ENCODE data around the gene SETD6. TPM values are rescaled to one million over a fixed set of nuclear protein-coding genes. Genes with fewer than 3 reads are reported as not detected.

The SETD6 gene
- total and polyA plus RNA-seq, 2 donors (not counting 1 experiment from before 2014, with no cell fraction given) = 7.2 to 7.9 TPM

DNA sequence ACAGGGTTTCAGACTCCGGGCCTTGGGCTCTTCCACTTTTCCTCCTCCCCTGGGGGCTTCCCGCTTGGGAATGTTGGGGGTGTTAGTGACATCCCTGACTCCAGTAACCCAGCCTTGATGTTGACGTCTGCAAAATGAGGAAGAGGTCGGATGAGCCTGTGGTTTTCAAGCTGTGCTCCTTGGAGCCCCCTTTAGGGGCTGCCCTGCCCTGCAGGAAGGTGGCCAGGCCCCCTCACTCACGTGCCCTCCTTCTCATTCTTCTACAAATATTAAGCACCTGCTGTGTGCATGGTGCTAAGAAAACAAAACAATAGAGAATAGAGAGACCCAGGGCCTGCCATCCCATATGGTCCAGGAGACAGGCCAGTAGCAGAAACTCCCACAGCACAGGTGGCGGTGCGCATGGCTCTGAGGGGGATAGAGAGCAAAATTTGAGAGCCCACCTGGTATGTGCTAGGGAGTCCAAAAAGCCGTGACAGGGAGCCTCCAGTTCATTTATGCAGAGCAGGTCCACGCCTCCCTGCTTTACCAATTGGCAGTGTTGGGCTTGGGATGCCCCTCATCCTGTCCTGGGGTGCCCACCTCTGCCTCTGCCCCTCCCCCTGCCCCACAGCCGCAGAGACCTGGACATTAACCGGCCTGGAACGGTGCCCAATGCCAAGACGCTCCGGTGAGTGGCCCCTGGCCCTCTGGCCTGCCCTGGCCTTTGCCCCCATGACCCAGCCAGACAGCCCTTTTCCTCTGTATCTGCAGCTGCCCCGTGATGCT lies 7.9 kb upstream of the SETD6 start:
- no peaks in the 10 kb centered on the region for H3K36me3 ChIP-seq (ENCODE audit: control insufficient read depth, insufficient read depth, low read length)
- no peak for DNase-seq (ENCODE audit: low read depth in 2 of 2)
- TF ChIP-seq, protein P1, sequence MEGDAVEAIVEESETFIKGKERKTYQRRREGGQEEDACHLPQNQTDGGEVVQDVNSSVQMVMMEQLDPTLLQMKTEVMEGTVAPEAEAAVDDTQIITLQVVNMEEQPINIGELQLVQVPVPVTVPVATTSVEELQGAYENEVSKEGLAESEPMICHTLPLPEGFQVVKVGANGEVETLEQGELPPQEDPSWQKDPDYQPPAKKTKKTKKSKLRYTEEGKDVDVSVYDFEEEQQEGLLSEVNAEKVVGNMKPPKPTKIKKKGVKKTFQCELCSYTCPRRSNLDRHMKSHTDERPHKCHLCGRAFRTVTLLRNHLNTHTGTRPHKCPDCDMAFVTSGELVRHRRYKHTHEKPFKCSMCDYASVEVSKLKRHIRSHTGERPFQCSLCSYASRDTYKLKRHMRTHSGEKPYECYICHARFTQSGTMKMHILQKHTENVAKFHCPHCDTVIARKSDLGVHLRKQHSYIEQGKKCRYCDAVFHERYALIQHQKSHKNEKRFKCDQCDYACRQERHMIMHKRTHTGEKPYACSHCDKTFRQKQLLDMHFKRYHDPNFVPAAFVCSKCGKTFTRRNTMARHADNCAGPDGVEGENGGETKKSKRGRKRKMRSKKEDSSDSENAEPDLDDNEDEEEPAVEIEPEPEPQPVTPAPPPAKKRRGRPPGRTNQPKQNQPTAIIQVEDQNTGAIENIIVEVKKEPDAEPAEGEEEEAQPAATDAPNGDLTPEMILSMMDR (conservative IDR thresholded peaks at IDR 0.05 in 1 of 2, IDR thresholded peaks at IDR 0.05 in 1 of 2; ENCODE audit: low read depth in 1 of 2, low read length in 2 of 2) = no peak
- TF ChIP-seq EZH2 (IDR thresholded peaks at IDR 0.05; ENCODE audit: low read length, missing control alignments) = no peak
- no peaks in the 10 kb centered on the region for H3K27me3 ChIP-seq (ENCODE audit: control insufficient read depth, insufficient read depth, low read length)
- no peaks in the 10 kb centered on the region for H4K20me1 ChIP-seq (ENCODE audit: control insufficient read depth, extremely low read depth, insufficient read depth, low read length)
- H2AFZ ChIP-seq (ENCODE audit: low read length) = no peak overlapping the region
- H3K4me3 ChIP-seq (replicated peaks in 1 of 4; ENCODE audit: control extremely low read depth in 1 of 4, insufficient read depth in 1 of 4, low read depth in 3 of 4, low read length in 4 of 4) = no peak overlapping the region
- no peaks in the 10 kb centered on the region for H3K4me1 ChIP-seq (ENCODE audit: control insufficient read depth, extremely low read depth, insufficient read depth, low read length)
- H3K4me2 ChIP-seq (ENCODE audit: extremely low read depth, insufficient read depth, low read length) = no peak overlapping the region
- no peaks in the 10 kb centered on the region for H3K79me2 ChIP-seq (ENCODE audit: control insufficient read depth, insufficient read depth, low read length)
- no peaks in the 10 kb centered on the region for H3K9me3 ChIP-seq (ENCODE audit: control insufficient read depth, insufficient read depth, low read depth, low read length)
- H3K9ac ChIP-seq (ENCODE audit: insufficient read depth, low read length) = no peak overlapping the region
- H3K27ac ChIP-seq (ENCODE audit: insufficient read depth, low read length) = no peak overlapping the region

DNA sequence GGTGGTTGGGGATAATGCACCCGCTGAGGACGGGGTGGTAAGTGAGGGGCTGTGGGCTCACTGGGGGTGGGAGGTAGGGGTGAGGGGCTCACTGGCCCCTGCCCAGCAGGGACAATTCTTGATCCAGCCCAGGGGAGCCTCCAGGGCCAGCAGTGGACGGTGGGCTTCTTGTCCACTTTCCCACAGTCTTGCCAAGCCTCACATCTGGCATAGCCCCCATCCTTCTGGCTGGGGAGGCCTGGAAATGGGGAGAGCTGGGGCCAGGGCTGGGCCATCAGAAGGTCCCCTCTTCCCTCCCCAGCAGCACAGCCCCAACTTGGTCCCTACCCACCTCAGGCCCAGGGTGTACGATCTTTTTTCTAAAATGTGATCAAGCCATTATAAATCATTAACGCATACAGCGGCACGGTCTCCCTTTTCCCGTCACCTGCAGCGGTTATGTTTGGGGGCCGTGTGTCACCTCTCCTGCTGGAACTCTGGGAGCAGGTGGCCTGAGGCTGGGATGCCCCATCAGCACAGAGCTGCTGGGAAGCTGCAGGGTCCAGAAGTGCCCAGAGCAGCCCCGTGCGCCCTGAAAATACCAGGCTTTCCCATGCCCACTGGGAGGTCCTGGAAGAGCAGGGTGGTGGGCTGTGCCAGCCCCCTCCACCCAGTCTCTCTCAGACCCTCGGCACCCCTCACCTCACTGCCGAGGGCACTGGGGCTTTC lies 7.2 kb upstream of the SETD6 start:
- Histone ChIP-seq H3K4me3 (replicated peaks in 1 of 4; ENCODE audit: control extremely low read depth in 1 of 4, insufficient read depth in 1 of 4, low read depth in 3 of 4, low read length in 4 of 4) (no peak overlapping the region), H3K79me2 (ENCODE audit: control insufficient read depth, insufficient read depth, low read length) (no peaks in the 10 kb centered on the region), H3K4me2 (ENCODE audit: extremely low read depth, insufficient read depth, low read length) (no peak overlapping the region), H2AFZ (ENCODE audit: low read length) (no peak overlapping the region), H3K4me1 (ENCODE audit: control insufficient read depth, extremely low read depth, insufficient read depth, low read length) (no peaks in the 10 kb centered on the region), H3K27me3 (ENCODE audit: control insufficient read depth, insufficient read depth, low read length) (no peaks in the 10 kb centered on the region), H3K9me3 (ENCODE audit: control insufficient read depth, insufficient read depth, low read depth, low read length) (no peaks in the 10 kb centered on the region), H3K9ac (ENCODE audit: insufficient read depth, low read length) (no peak overlapping the region), H3K36me3 (ENCODE audit: control insufficient read depth, insufficient read depth, low read length) (no peaks in the 10 kb centered on the region), H3K27ac (ENCODE audit: insufficient read depth, low read length) (no peak overlapping the region), H4K20me1 (ENCODE audit: control insufficient read depth, extremely low read depth, insufficient read depth, low read length) (no peaks in the 10 kb centered on the region)
- no peak for TF ChIP-seq EZH2 (IDR thresholded peaks at IDR 0.05; ENCODE audit: low read length, missing control alignments)
- TF ChIP-seq, protein P1 (conservative IDR thresholded peaks at IDR 0.05 in 1 of 2, IDR thresholded peaks at IDR 0.05 in 1 of 2; ENCODE audit: low read depth in 1 of 2, low read length in 2 of 2) = no peak
- no peak for DNase-seq (ENCODE audit: low read depth in 2 of 2)

DNA sequence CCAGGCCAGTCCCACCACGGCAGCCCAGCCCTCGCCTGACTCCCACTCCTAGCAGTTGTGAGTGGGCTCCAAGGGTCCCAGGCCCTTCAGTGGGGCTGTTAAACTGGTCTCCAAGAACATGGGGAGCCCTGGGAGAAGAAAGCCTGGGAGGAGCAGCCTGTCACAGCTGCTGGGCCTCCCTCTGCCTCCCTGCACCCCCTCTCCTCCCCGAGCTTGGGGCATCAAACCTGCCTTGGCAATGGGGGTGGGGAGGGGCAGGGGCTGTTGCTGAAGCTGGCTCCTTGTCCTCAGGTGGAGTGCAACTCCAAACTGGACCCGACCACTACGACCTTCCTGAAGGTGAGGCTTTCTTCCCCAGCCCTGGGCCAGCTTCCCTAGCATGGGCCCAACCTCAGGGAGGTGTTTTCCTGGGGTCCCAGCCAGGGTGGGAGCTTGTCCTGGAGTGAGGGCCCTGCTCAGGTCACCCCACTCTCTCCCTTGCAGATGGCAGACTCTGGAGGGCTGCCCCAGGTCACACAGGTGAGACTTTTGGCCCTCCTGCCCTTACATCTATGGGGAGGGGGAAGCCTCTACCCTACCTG lies 6.6 kb upstream of the SETD6 start:
- Histone ChIP-seq H3K9ac (ENCODE audit: insufficient read depth, low read length) (no peak overlapping the region), H2AFZ (ENCODE audit: low read length) (no peak overlapping the region), H3K9me3 (ENCODE audit: control insufficient read depth, insufficient read depth, low read depth, low read length) (no peaks in the 10 kb centered on the region), H4K20me1 (ENCODE audit: control insufficient read depth, extremely low read depth, insufficient read depth, low read length) (no peaks in the 10 kb centered on the region), H3K27ac (ENCODE audit: insufficient read depth, low read length) (no peak overlapping the region), H3K4me3 (replicated peaks in 1 of 4; ENCODE audit: control extremely low read depth in 1 of 4, insufficient read depth in 1 of 4, low read depth in 3 of 4, low read length in 4 of 4) (no peak overlapping the region), H3K27me3 (ENCODE audit: control insufficient read depth, insufficient read depth, low read length) (no peaks in the 10 kb centered on the region), H3K4me1 (ENCODE audit: control insufficient read depth, extremely low read depth, insufficient read depth, low read length) (no peaks in the 10 kb centered on the region), H3K36me3 (ENCODE audit: control insufficient read depth, insufficient read depth, low read length) (no peaks in the 10 kb centered on the region), H3K79me2 (ENCODE audit: control insufficient read depth, insufficient read depth, low read length) (no peaks in the 10 kb centered on the region), H3K4me2 (ENCODE audit: extremely low read depth, insufficient read depth, low read length) (no peak overlapping the region)
- TF ChIP-seq EZH2 (IDR thresholded peaks at IDR 0.05; ENCODE audit: low read length, missing control alignments) = no peak
- TF ChIP-seq, protein P1 (conservative IDR thresholded peaks at IDR 0.05 in 1 of 2, IDR thresholded peaks at IDR 0.05 in 1 of 2; ENCODE audit: low read depth in 1 of 2, low read length in 2 of 2) = no peak
- no peak for DNase-seq (ENCODE audit: low read depth in 2 of 2)
